HG03045 (cell line): Measurements from ENCODE around the gene SEMA3A.

Experiments
- ATAC-seq: cut with Tn5 transposase; IDR thresholded peaks from one replicate; pipeline ENCODE4 v1.9.1; 2021; ENCODE audit warnings: mild to moderate bottlenecking, moderate library complexity; ENCODE audit not compliant: unreplicated experiment

SEMA3A gene

DNA sequence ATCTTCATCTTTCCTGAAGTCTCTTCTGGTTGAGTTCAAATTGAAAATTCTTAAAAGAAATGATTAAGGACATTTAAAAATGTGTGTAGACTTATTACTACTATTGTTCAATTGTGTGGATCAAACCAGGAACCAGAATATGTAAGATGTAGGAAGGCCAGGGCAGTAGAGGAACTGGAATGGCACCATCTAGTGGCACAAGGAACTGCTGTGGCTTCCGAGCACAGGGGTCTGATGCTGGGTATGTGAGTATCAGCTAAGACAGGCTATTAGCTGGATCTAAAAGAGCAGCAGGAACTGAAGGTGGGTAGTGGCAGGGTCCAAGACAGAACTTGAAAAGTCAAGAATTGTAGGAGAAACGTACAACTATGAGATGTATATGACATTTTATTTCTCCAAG is 247.3 kb downstream of the SEMA3A start:
- no peak for ATAC-seq

DNA sequence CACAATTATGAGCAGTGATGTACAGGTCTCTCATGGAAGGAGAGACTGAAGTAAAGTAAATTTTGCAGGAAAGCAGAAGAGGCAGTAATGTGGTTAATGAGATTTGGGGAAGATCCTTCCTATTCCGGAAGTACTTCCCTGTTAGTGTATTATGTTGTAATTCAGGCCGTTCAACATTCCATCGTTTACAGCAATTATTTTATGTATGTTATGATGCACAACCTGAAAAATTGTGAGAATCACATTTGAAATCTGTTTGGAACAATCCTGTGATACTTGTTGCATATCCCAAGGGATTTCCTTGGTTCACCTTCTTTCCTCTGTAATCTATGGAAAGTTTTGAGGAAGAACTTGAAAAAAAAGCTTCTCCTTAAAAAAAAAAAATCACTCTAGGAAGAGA is 247.8 kb downstream of the SEMA3A start:
- no peak for ATAC-seq

DNA sequence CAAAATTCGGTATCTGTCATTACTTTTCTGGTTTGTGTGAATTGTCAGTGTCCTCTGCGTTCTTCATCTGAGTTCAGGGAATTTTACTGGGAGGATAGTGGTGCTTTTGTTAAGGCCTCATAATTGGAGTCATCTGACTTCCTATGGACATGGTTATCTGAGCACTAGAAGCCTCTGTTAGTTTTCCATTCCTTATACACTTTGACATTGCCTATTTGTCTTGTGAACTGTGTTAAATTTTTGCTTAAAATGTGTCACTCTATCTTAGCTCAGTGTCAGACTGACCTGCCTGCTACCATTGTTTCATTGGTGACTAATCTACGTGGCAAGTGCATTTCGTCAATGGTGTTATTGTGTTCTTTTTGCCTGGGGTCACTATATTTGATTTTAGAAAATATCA is 253.3 kb downstream of the SEMA3A start:
- ATAC-seq = no peak

GRCh38 chr7:83937930-83938329 is 256.7 kb downstream of the SEMA3A start:
- ATAC-seq = no peak

- peak; percentile 60 for ATAC-seq
Measured at GRCh38 chr7:83936056-83936708, 258.4 kb downstream of the SEMA3A start.

GRCh38 chr7:83934118-83934734 is 260.4 kb downstream of the SEMA3A start:
- ATAC-seq = no peak

GRCh38 chr7:83931968-83932367 is 262.6 kb downstream of the SEMA3A start:
- ATAC-seq = no peak

GRCh38 chr7:83930262-83930661 is 264.3 kb downstream of the SEMA3A start:
- no peak for ATAC-seq

DNA sequence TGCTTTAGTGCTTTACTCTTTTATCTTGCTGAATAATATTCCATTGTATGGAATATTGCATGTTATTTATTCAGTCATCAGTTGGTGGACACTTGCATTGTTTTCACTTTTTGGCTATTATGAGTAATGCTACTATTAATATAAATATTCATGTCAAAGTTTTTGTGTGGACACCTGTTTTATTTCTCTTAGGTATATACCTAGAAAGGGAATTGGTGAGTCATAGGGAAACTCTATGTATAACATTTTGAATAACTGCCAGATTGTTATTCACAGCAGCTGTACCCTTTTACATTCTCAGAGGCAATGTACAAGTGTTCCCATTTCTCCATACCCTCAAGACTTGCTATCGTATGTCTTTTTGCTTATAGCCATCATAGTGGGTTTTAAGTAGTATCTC is 268.7 kb downstream of the SEMA3A start:
- ATAC-seq = no peak

- no peak for ATAC-seq
Measured at GRCh38 chr7:83921941-83922607, 272.5 kb downstream of the SEMA3A start.

DNA sequence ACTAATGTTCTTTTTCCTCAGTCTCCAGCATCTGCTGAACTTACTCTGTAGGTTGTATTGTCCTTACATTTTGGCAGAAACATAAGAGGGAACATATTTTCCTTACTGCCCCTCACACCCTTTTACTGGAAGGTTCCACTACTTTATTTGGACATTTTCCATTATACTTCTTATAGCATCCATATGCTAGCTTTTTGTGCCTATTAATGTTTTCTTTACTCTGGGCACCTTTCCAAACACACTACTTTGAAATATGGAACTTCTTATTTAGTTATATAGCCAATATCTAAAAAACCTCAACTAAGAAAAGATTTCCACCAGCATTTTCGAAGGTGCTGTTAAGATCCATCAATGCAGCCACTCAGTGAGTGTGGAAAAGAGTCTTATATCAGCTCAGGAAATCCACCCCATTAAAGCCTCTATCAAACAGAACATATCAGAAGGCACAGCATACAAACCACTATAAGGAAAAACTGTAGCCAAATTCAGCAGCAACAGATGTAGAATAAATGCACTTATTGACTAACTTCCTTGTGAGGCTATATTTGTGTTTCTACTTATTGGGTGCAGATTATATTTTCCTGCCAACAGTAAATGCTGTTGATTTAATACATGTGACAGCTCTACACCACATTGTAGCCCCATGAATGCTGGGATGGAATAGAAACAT is 273.2 kb downstream of the SEMA3A start:
- no peak for ATAC-seq

DNA sequence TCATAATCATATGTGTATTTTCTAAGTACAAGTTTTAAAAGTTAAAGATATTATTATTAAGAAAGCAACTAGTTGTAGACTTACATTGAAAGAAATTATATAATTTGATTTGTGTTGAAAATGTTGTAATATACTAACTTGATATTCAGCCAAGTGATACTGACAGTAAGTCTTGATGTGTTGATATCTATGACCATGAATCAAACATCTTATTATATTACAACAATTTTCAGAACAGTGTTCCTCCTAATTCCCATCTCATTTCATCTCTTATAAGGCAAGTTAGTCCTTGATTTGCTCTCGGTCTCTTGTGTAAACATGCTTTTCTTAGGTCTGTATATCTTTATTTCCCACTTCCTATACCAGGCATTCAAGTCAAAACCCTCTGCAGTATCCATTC is 276.4 kb downstream of the SEMA3A start:
- no peak for ATAC-seq

DNA sequence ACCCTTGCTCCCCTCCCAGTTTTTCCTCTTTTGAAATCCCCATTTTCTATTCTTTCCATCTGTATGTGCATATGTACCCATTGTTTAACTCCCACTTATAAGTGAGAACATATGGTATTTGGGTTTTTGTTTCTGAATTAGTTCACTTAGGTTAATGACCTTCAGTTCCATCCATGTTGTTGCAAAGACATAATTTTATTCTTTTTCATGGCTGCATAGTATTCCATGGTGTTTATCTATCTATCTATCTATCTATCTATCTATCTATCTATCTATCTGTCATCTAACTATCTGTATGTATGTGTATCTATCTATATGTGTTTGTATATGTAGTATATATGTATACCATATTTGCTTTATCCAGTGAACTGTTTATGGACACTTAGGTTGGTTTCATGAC is 281.4 kb downstream of the SEMA3A start:
- ATAC-seq = no peak

DNA sequence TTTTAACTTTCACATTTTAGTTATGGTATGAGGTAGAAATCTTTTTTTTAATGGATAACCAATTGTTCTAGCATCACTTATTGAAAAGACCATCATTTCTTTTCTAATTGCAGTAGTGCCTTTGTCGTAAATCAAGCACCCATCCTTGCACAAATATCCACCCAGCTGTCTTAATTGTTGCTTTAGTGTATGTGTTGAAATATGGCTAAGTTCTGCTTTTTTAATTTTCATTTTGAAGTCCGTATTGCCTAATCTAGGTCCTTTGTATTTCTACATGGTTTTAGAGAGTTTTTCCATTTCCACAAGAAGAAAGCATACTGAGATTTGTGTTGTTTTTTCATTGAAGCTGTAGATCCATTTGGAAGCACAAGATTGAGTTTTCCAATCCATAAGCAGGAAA is 286.1 kb downstream of the SEMA3A start:
- no peak for ATAC-seq
